NCI-H2171 treated with DMSO at 0.1 percent for 48 hours (cell line): ENCODE measurements around the gene S100A10.

Source experiments
- DNase-seq: peaks from one replicate; lab custom pipeline; 2025; lab: John Stamatoyannopoulos, UW

The S100A10 gene

GRCh38 chr1:151993734-151994496 lies at the start of gene S100A10:
Gene S100A10 (minus strand): TSS chr1:151993859. CDS start chr1:151986230, 7,629 bp downstream.
- peak; percentile 16 for DNase-seq

GRCh38 chr1:152042030-152042429 lies 48.4 kb upstream of the S100A10 start:
- no peak for DNase-seq

GRCh38 chr1:152039886-152040285 lies 46.2 kb upstream of the S100A10 start:
- peak; percentile 71 for DNase-seq

- DNase-seq: no peak
Observed at GRCh38 chr1:152039461-152039860, 45.8 kb upstream of the S100A10 start.

GRCh38 chr1:152038871-152039270 lies 45.2 kb upstream of the S100A10 start:
- no peak for DNase-seq

GRCh38 chr1:152036267-152037216 lies 42.9 kb upstream of the S100A10 start, which contains the start of gene S100A11:
Gene S100A11 (minus strand): TSS chr1:152037004. CDS start chr1:152036915, 89 bp downstream.
- peak; percentile 61 for DNase-seq

- DNase-seq: peak; percentile 77
Observed at GRCh38 chr1:152035539-152036266, 42.0 kb upstream of the S100A10 start.

- DNase-seq: peak; percentile 90
Observed at GRCh38 chr1:152034654-152035538, 41.2 kb upstream of the S100A10 start.

GRCh38 chr1:152034324-152034653 lies 40.6 kb upstream of the S100A10 start:
- DNase-seq: no peak

- no peak for DNase-seq
Observed at GRCh38 chr1:152029929-152030211, 36.2 kb upstream of the S100A10 start.

GRCh38 chr1:152029144-152029928 lies 35.7 kb upstream of the S100A10 start:
- no peak for DNase-seq

GRCh38 chr1:152026895-152027294 lies 33.2 kb upstream of the S100A10 start:
- DNase-seq: no peak

GRCh38 chr1:152024223-152024622 lies 30.6 kb upstream of the S100A10 start:
- no peak for DNase-seq

GRCh38 chr1:152023221-152023620 lies 29.6 kb upstream of the S100A10 start:
- DNase-seq: no peak

- DNase-seq: no peak
Observed at GRCh38 chr1:152022474-152022873, 28.8 kb upstream of the S100A10 start.

GRCh38 chr1:152021569-152021968 lies 27.9 kb upstream of the S100A10 start:
- no peak for DNase-seq

GRCh38 chr1:152020849-152021248 lies 27.2 kb upstream of the S100A10 start:
- DNase-seq: no peak

GRCh38 chr1:152018537-152018936 lies 24.9 kb upstream of the S100A10 start:
- no peak for DNase-seq

GRCh38 chr1:152015766-152016165 lies 22.1 kb upstream of the S100A10 start:
- no peak for DNase-seq

GRCh38 chr1:152014943-152015342 lies 21.3 kb upstream of the S100A10 start:
- DNase-seq: no peak
